Adipose tissue (tissue), 3 donors: Measurements from ENCODE around the gene IFFO2. TPM values are rescaled to one million over a fixed set of nuclear protein-coding genes. Genes with fewer than 3 reads are reported as not detected.
"Not testable (repeated sequence)": the region's sequence is repeated elsewhere in the genome, so short reads cannot be mapped to it uniquely, and the experiment has no call there.

Source experiments
- H3K27ac ChIP-seq: one replicate; pipeline ENCODE4 v1.5.1; 2013; ENCODE audit warnings: low read depth, low read length
- WGBS, 3 donors: extraction: QIAGEN DNeasy Blood & Tissue Kit; methylation state at CpG; one replicate each; pipeline ENCODE4 v1.1.7; 2013; 5-methylcytosine and 5-hydroxymethylcytosine counted together
- polyA plus RNA-seq, 3 donors: library from polyadenylated mRNA; stranded (reverse); fragments of 200-250 nt; gene quantifications; one replicate each; pipeline ENCODE4 v1.2.3, GENCODE V29; 2013
- donor health status: healthy with polysubstance abuse.
- donor health status: Bipolar disorder and iron deficiency.
- donor health status: healthy.

IFFO2 gene
- polyA plus RNA-seq, 3 donors = 3.3 to 10.3 (median 6.2) TPM

GRCh38 chr1:18912550-18912949 lies 43.9 kb downstream of the IFFO2 start:
- H3K27ac ChIP-seq = no peak overlapping the region
- 83 to 90% (median 84%) methylated on average over 3 of the region's 3 CpGs for WGBS, 3 donors

GRCh38 chr1:18908911-18909771 lies 47.3 kb downstream of the IFFO2 start:
- WGBS, 3 donors = 66 to 80% (median 70%) methylated on average over 17 of the region's 17 CpGs
- no peak overlapping the region for H3K27ac ChIP-seq

GRCh38 chr1:18907917-18908845 lies 48.3 kb downstream of the IFFO2 start:
- H3K27ac ChIP-seq = no peak overlapping the region
- 37 to 75% (median 44%) methylated on average over 22 of the region's 22 CpGs for WGBS, 3 donors

GRCh38 chr1:18907021-18907916 lies 49.2 kb downstream of the IFFO2 start:
- WGBS, 3 donors = 19 to 49% (median 22%) methylated on average over 16 of the region's 16 CpGs
- no peak overlapping the region for H3K27ac ChIP-seq

GRCh38 chr1:18903291-18903756 lies 53.2 kb downstream of the IFFO2 start:
- 21 to 35% (median 30%) methylated on average over 8 of the region's 8 CpGs for WGBS, 3 donors
- H3K27ac ChIP-seq = no peak overlapping the region

- 0% methylated on average over 55 of the region's 55 CpGs for WGBS, 3 donors
- no peak within 1 kb of the TSS for H3K27ac ChIP-seq
These were observed 53.8 kb downstream of the IFFO2 start, which contains the start of gene ALDH4A1 for GRCh38 chr1:18902523-18903290. TSS of gene ALDH4A1 (minus strand) at chr1:18902555. CDS start at chr1:18902523, 32 bp downstream.

GRCh38 chr1:18901952-18902522 lies 54.4 kb downstream of the IFFO2 start:
- H3K27ac ChIP-seq = no peak overlapping the region
- WGBS, 3 donors = 0 to 1% (median 1%) methylated on average over 39 to 44 of the region's 44 CpGs

GRCh38 chr1:18901147-18901951 lies 55.1 kb downstream of the IFFO2 start:
- 47 to 51% (median 50%) methylated on average over 9 of the region's 9 CpGs for WGBS, 3 donors
- H3K27ac ChIP-seq = no peak overlapping the region

- WGBS, 3 donors = 53 to 85% (median 64%) methylated on average over 10 of the region's 10 CpGs
These were observed 56.1 kb downstream of the IFFO2 start for GRCh38 chr1:18900303-18900841.

GRCh38 chr1:18899363-18900049 lies 57.0 kb downstream of the IFFO2 start:
- H3K27ac ChIP-seq = no peak overlapping the region
- 62 to 78% (median 75%) methylated on average over 4 of the region's 4 CpGs for WGBS, 3 donors

More at GRCh38 chr1:18900303-18900841, 56.1 kb downstream of the IFFO2 start:
- no peak overlapping the region for H3K27ac ChIP-seq

GRCh38 chr1:18898567-18898966 lies 57.9 kb downstream of the IFFO2 start:
- WGBS, 3 donors = 93 to 94% (median 93%) methylated on average over 8 of the region's 8 CpGs
- no peak overlapping the region for H3K27ac ChIP-seq

GRCh38 chr1:18895317-18895716 lies 61.2 kb downstream of the IFFO2 start:
- WGBS, 3 donors = 80 to 93% (median 92%) methylated on average over 6 of the region's 6 CpGs
- no peak overlapping the region for H3K27ac ChIP-seq

GRCh38 chr1:18893120-18893519 lies 63.4 kb downstream of the IFFO2 start:
- H3K27ac ChIP-seq = no peak overlapping the region

GRCh38 chr1:18891858-18892257 lies 64.6 kb downstream of the IFFO2 start:
- WGBS, 3 donors = 76 to 91% (median 78%) methylated on average over 7 of the region's 7 CpGs

More at GRCh38 chr1:18893120-18893519, 63.4 kb downstream of the IFFO2 start:
- WGBS, 3 donors = 95 to 97% (median 96%) methylated on average over 7 of the region's 7 CpGs

GRCh38 chr1:18891426-18891780 lies 65.1 kb downstream of the IFFO2 start:
- WGBS, 3 donors = 67 to 87% (median 74%) methylated on average over 7 of the region's 7 CpGs
- H3K27ac ChIP-seq = no peak overlapping the region

More at GRCh38 chr1:18891858-18892257, 64.6 kb downstream of the IFFO2 start:
- not testable (repeated sequence) for H3K27ac ChIP-seq
